NCI-H524 treated with DMSO at 0.1 percent for 48 hours (cell line): ENCODE data around the gene SNAPIN.

Experiments
- DNase-seq: peaks from one replicate; lab custom pipeline; 2025; lab: John Stamatoyannopoulos, UW

SNAPIN gene

DNA sequence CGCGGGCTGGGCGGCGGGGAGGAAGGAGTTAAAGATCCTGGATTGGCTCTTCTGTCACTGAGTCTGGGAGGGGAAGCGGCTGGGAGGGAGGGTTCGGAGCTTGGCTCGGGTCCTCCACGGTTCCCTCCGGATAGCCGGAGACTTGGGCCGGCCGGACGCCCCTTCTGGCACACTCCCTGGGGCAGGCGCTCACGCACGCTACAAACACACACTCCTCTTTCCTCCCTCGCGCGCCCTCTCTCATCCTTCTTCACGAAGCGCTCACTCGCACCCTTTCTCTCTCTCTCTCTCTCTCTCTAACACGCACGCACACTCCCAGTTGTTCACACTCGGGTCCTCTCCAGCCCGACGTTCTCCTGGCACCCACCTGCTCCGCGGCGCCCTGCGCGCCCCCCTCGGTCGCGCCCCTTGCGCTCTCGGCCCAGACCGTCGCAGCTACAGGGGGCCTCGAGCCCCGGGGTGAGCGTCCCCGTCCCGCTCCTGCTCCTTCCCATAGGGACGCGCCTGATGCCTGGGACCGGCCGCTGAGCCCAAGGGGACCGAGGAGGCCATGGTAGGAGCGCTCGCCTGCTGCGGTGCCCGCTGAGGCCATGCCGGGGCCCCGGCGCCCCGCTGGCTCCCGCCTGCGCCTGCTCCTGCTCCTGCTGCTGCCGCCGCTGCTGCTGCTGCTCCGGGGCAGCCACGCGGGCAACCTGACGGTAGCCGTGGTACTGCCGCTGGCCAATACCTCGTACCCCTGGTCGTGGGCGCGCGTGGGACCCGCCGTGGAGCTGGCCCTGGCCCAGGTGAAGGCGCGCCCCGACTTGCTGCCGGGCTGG is 20.2 kb downstream of the SNAPIN start, which contains the start of gene NPR1:
Gene NPR1, plus strand, starts transcription at position 170 of the 818 bp plus-strand sequence. Its CDS starts 421 bp downstream, at position 591.
- no peak for DNase-seq

DNA sequence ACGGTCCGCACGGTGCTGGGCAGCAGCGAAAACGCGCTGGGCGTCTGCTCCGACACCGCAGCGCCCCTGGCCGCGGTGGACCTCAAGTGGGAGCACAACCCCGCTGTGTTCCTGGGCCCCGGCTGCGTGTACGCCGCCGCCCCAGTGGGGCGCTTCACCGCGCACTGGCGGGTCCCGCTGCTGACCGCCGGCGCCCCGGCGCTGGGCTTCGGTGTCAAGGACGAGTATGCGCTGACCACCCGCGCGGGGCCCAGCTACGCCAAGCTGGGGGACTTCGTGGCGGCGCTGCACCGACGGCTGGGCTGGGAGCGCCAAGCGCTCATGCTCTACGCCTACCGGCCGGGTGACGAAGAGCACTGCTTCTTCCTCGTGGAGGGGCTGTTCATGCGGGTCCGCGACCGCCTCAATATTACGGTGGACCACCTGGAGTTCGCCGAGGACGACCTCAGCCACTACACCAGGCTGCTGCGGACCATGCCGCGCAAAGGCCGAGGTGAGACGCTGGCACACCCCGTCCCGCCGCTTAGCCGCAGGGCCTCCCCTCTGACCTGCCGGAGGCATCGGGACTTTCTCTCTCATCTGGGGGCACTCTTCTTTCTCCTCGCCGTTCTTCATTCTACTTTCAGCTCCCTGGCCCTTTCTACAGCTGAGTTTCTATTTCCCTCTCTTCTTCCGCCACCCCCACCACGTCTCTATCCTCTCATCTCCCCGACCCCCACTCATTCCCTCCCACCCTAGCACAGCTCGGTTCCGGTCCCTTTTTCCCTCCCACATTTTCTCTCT is 21.0 kb downstream of the SNAPIN start:
- DNase-seq, result no peak

GRCh38 chr1:153680120-153680403 is 21.6 kb downstream of the SNAPIN start:
- DNase-seq, result no peak

DNA sequence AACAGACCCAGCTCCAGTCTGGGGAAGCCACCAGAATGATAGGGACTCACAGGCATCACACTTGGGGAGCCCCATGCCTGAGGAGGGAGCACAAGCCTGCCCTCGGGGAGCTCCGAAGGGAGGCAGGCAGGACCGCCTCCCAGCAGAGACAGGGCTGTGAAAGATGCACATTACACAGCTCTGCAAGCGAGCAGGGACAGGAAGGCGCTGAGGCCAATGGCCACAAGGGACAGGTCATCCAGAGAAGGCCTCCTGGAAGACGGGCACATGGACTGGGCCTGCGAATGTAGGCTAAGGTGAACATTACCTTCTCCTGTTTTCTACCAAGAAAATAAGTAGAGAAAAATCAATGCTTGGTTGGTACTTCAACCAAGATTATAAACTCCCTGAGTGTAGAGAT is 24.2 kb downstream of the SNAPIN start:
- DNase-seq, result no peak

- DNase-seq, result no peak
Measured at GRCh38 chr1:153683854-153684253, 25.4 kb downstream of the SNAPIN start.

DNA sequence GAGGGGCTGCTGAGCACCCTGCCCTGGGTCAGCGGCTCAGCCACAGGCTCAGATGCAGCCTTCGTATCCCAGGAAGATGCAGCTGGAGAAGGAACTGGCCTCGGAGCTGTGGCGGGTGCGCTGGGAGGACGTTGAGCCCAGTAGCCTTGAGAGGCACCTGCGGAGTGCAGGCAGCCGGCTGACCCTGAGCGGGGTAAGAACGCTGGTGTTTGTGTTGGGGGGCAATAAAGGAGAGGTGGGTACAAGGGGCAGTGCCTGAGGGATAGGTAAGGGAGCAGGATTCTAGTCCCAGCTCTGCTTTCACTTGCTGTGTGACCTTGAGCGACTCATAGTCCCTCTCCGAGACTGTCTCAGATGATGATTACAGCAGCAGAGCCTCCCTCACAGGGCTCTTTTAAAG is 26.4 kb downstream of the SNAPIN start:
- DNase-seq, result no peak

GRCh38 chr1:153685544-153686340 is 27.2 kb downstream of the SNAPIN start:
- DNase-seq, result no peak

- DNase-seq, result no peak
Measured at GRCh38 chr1:153687346-153688125, 29.0 kb downstream of the SNAPIN start.

GRCh38 chr1:153688276-153688675 is 29.8 kb downstream of the SNAPIN start:
- DNase-seq, result no peak

DNA sequence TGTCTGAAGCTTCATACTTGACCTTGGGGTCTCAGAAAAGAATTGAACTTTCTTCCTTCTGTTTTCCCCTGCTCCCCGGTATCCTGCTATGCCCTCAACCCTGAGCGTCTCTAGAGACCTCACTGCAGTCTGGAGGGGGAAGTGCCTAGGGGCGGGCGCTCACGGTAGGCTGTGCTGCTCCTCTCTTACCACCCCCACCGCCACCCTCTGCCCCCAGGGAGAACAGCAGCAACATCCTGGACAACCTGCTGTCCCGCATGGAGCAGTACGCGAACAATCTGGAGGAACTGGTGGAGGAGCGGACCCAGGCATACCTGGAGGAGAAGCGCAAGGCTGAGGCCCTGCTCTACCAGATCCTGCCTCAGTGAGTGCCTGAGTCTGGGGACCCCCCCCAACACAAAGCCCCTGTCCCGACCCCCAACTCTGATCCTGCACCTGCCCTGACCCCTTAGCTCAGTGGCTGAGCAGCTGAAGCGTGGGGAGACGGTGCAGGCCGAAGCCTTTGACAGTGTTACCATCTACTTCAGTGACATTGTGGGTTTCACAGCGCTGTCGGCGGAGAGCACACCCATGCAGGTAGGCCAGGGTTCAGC is 30.3 kb downstream of the SNAPIN start:
- no peak for DNase-seq

DNA sequence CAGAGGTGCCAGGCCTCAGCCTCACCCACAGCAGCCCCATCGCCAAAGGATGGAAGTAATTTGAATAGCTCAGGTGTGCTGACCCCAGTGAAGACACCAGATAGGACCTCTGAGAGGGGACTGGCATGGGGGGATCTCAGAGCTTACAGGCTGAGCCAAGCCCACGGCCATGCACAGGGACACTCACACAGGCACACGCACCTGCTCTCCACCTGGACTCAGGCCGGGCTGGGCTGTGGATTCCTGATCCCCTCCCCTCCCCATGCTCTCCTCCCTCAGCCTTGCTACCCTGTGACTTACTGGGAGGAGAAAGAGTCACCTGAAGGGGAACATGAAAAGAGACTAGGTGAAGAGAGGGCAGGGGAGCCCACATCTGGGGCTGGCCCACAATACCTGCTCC is 35.0 kb downstream of the SNAPIN start:
- no peak for DNase-seq

DNA sequence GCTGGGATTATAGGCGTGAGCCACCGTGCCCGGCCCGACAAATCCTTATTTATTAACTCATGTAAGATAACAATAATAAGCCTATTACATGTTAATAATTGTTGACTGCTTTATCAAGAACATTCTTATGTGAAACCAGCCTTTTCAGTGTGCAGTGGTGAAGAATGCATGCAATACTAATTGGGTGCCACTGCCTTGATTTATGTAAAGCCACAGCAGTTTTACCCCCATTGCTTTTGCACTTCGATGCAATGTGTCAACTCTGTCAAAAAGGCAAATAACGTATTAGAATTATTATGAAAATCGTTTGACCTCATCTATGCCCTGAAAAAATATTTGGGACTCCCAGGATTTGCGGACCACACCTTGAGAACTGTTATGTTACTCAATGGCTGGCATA is 38.2 kb downstream of the SNAPIN start:
- no peak for DNase-seq

- no peak for DNase-seq
Measured at GRCh38 chr1:153697191-153698019, 38.9 kb downstream of the SNAPIN start.

GRCh38 chr1:153698020-153698922 is 39.8 kb downstream of the SNAPIN start:
- DNase-seq, result no peak

- DNase-seq, result no peak
Measured at GRCh38 chr1:153698923-153699714, 40.6 kb downstream of the SNAPIN start.

DNA sequence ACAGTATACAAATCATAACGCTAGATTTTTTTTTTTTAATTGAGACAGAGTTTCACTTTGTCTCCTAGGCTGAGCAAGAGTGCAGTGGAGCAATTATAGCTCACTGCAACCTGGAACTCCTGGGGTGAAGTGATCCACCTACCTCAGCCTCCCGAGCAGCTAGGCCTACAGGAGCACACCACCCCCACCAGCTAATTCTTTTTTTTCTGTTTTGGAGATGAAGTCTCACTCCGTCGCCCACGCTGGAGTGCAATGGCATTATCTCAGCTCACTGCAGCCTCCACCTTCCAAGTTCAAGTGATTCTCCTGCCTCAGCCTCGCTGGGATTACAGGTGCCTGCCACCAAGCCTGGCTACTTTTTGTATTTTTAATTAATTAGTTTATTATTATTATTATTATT is 41.3 kb downstream of the SNAPIN start:
- no peak for DNase-seq

DNA sequence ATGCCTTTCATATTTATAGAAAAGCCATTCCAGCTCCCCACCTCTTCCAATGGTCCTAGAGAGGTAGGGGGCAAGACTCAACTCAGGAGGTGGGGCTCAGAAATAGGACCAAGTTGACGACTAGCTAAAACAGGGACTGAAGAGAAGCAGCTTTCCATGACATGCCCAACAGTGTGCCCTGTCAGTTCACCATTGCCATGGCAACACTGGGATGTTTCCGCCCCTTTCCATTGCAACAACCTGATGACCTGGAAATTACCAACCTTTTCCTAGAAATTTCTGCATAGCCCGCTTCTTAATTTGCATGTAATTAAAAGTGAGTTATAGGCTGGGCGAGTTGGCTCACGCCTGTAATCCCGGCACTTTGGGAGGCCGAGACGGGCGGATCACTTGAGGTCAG is 47.0 kb downstream of the SNAPIN start:
- DNase-seq, result no peak

GRCh38 chr1:153711026-153711425 is 52.5 kb downstream of the SNAPIN start:
- no peak for DNase-seq
